Left renal pelvis (tissue), 4 donors: ENCODE results near the gene ZCCHC2. TPM values are rescaled to one million over a fixed set of nuclear protein-coding genes. Genes with fewer than 3 reads are reported as not detected.
A peak's percentile ranks its signal among the peaks of the same experiment; 100 is the strongest.

Source experiments
- DNase-seq, 4 donors: peaks; one replicate each; pipeline ENCODE4 v3.0.0-alpha.2; 2013; ENCODE audit warnings: low read depth in 4 of 4, low spot score in 3 of 4
- polyA plus RNA-seq, 4 donors: library from polyadenylated mRNA; unstranded; fragments of 120-200 nt; gene quantifications; one replicate each; pipeline ENCODE4 v1.2.1, GENCODE V29; 2013; ENCODE audit not compliant: insufficient read length in 4 of 4

Gene ZCCHC2
- 10 to 100 TPM; 10.1 to 18.6 (median 15.3) TPM for polyA plus RNA-seq

DNA sequence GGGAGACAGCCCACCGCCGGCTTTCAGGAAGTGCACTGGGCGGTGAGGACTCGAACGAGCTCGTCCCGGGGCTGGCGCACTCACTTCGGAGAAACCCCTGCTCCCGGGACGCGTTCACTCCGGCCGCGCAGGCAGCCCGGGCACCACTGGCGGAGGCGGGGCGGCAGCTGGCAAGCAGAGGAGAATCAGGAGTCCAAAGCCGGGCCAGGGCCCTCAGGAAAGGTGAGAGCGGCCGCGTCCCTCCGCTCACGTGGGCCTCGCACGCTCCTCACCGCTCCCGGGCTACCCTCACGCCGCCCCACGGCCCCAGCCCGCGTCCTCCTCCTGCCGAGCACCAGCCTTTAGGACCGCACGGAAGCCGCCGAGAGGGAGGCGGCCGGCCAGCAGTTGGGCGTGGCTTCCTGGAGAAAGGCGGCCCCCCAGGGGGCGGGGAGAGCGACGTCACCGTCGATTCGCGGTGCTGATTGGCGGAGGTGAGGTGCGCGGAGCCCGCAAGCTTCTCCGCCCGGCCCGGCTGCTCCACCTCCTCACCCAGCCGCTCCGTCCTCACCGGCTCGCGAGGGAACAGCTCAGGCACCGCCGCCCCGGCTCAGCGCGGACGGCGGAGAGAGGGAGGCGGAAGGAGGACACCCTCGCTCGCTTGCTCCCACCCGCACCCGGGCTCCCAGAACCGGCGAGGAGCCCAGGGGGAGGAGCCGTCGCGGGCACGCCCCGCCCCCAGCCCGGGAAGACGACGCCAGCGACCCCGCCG, at the start of gene ZCCHC2:
Gene ZCCHC2, plus strand, starts transcription at position 522 of the 751 bp plus-strand sequence. CDS start 400 bp downstream, outside the sequence.
- DNase-seq = peak; percentile 94 to 96 (median 95)

DNA sequence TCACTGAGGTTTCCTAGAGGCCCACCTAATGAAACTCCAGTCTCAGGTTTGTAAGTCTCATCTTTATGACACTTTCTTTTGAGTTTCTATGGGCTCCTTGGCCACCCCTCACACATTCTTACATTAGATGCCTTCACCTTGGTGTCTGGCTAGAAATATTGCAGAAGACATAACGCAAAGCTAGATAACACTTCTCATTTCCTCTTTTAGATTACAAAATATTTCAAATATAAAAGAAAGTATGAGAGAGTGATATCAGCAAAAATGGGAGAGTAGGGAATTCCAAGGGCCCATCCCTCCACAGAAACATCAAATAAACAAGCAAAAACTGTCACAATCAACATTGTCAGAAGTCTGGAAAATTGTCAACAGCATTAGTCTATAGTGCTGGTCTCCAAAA, 43.3 kb upstream of the ZCCHC2 start:
- DNase-seq = no peak

DNA sequence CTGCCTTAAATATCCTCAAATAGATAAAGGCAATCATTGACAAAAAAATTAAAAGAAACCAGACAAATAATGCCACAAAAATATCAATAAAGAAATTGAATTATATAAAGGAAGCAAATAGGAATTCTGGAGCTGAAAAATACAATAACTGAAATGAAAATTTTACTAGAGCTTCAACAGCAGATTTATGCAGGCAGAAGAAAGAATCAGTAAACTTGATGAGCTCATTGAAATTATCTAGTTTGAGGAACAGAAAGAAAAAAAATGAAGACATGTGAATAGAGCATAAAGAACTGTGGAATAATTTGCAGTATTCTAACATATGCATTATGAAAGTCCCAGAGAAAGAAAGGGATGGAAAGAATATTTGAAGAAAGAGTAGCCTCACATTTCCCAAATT, 41.9 kb upstream of the ZCCHC2 start:
- DNase-seq = no peak

DNA sequence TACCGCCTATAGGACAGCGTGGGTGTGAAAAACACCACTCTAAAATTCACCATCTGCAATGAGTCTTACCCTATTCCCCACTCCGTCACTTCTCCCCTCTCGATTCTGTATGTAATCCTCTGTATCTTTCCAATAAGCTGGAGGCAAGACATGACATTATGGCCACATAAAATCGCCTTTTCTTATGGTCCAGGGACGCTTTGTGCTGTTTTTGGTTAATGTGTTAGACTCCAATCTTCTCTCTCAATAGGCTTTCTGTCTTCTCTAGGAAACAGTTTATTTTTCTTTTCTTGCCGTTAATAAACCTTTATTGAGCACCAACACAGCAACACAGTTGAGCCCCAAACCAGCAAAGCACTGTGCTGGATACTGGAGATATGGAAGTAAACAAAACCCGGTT, 37.9 kb upstream of the ZCCHC2 start:
- no peak for DNase-seq

DNA sequence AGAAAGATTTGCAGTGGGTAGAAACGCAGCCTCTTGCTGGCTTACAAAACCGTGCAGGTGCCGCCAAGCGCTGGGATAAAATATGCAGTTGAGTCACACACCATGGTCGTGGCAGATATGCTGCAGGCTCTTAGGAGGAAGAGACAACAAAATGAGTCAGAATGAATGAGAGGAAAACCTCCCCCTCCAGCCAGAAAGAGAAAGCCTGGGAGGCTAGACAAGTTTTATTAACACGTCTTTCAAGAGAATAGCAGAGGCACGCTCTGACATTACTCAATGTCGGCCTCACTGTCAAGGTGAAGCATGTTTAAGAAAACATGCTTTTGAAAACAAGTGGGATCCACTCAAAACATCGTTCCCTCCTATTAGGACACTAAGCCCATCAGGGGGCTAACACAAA, 37.1 kb upstream of the ZCCHC2 start:
- DNase-seq = no peak

DNA sequence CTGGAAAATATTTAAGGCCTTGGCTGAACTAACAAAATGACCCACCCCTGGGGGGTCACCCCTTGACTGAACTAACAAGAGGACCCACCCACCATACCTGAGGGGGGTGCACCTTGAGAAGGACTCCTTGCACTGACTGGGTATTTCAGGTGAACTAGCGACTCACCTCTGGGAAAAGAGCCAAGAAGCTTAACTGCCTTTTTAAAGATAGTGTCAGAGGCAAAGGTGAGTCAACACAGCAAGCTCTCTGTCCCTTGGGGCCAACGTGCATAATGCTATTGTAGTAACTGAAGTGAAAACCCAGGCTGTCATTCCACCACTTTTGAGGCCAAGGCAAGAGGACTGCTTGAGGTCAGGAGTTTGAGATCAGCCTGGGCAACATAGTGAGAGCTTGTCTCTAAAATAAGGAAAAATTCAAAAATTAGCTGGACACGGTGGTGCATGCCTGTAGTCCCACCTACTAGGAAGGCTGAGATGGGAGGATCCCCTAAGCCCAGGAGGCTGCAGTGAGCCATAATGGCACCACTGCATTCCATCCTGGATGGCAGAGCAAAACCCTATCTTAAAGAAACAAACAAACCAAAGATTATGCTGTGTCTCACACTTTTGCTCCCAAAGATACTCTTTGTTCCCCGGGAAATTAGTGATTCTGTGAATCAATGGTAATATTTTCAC, 36.4 kb upstream of the ZCCHC2 start:
- no peak for DNase-seq

DNA sequence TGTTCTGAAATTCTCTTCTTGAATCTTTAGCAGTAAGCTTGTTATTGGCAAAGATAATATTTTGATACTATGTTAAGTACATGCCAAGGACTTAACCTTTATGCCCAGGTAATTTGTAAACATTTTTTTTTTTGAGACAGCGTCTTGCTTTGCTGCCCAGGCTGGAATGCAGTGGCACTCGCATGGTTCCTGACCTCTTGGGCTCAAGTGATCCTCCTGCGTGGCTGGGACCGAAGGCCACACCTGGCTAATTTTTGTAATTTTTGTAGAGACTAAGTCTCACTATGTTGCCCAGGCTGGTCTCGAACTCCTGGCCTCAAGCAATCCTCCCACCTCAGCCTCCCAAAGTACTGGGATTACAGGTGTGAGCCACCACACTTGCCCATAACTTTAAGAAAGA, 35.7 kb upstream of the ZCCHC2 start:
- no peak for DNase-seq

DNA sequence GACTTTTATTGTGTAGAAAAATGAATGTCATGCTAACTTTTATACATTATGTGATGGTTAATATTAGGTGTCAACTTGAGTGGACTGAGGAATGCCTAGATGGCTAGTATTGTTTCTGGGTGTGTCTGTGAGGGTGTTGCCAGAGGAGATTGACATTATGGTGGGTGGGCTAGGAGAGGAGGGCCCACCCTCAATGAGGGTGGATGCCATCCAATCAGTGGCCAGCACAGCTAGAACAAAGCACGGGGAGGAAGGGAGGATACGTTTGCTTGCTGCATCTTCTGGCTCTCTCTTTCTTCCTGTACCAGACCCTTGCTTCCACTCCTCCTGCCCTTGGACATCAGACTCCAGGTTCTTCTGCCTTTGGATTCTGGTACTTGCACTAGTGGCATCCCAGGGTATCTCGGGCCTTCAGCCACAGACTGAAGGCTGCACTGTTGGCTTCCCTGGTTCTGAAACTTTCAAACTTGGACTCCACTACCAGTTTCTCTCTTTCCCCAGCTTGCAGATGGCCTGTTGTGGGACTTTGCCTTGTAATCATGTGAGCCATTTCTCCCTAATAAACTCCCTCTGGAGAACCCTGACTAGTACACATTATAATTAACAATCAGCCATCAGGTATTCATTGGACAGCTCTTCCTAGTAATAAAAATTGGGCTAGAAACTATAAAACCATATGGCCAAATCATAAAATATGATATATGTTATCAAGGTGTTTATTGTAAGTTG, 31.7 kb upstream of the ZCCHC2 start:
- DNase-seq = no peak

DNA sequence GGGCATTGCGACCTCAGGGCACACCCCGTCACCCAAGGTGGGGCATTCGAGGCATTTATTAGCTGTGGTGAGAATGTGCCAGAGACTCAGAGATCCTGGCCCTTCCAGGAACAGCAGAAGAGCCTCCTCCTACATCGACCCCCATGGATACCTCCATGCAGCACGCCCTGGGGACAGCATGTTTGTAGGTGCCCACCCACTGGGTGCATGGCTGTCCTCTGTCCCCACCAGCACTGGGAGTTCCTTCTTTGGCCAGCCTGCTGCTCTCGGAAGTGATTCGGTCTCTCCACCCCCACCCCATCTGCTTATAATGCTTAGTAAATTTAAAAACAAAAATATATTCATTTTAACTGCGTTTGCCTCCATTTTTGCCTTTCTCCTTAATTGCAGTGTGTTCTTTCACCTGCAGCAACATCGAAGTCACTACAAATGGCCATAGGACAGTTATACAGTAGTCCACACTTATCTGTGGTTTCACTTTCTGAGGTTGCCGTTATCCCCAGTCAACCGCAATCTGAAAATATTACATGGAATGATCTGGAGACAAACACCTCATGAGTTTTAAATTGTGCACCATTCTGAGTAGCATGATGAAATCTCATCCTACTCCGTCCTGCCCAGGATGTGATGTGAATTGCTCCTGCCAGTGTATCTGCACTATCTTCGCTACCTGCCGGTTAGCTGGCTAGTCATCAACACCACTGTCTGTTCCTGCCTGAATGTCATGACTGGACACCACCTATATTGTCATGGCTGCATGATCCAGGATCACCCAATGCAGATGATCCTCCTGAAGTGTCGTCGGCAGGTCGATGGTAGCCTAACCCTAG, 29.6 kb upstream of the ZCCHC2 start:
- no peak for DNase-seq

DNA sequence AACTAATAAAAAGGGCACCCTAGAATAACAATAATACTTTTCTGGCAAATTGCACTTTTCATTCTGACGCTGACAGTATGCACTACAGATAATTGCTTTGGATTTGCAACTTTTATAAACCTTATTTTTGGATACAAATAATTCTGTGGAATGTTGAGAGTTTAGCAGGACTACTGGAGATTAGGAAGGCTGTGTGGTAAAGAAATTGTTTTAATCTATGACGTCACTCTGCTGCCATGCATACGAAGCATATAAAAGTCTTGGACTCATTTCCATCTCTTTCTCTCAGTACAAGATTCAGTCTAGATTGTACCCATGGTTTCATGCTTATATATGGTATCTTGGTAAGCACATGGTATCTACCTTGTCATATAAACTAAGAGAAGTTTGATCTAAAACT, 28.1 kb upstream of the ZCCHC2 start:
- no peak for DNase-seq

DNA sequence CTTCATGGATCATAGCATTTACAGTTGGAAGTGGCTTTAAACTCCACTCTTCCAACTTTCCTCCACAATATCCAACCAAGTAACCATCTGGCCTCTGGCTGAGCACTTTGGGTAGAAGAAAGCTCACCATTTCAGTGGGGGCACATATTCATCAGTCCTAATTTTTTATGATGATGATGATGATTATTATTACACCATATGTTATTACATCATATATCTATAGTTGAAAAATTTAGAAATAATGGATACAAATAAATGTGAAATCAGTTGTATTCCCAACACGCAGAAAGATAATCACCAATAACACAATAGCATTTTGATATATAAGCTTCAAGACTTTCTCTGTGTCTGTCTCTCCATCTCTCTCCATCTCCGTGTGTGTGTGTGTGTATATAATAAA, 26.6 kb upstream of the ZCCHC2 start:
- no peak for DNase-seq

DNA sequence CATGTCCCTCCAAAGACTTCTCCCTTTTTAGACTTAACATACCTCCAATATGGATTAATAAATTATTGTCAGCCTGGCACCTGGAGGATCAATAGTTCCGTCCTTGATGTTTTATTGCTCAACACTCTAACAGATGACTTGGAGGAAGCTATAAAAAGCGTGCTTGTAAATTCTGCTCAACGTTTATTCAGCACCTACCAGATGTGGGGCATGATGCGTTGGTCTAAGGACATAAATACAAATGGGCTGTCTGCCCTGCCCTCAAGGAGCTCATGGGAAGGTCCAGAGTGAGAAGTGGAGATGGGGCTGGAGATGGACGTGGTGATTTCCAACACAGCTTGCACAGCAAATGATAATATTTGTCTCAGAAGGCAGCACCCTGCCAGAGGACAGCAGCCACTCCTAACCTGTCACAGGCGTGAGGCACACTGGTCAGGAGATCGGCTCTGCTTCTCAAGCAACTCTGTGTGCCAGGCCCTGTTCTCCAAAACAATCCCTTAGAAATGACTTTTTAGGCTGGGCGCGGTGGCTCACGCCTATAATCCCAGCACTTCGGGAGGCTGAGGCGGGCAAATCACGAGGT, 25.5 kb upstream of the ZCCHC2 start:
- no peak for DNase-seq

DNA sequence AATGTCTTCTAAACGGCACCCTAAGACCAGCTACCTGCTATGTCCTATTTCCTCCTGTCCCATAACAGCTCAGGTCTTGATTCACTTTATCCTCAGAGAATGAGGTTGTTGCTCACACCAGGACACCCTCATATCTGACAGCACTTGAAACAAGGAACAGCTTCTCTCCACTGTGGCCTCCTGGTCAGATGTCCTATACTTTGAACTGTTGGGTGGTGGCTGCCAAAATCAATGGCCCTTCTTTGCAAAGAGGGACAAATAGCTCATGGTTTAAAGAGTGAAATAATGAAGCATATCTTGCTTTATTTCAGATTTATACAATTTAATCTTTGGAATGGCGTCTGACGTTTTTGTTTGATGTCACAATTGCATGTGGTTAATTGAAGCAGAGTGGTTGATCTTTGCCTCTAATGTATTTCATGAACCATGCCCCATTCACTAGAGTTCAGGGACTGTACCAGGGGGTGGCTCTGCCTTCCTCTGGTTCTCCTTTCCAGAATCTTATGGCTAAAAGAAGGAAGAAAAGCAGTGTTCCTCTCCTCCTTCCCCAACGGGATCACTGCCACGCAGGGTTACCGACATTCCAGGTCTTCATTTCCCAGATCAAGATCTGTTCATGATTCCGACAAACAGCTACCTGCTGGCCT, 24.1 kb upstream of the ZCCHC2 start:
- DNase-seq = no peak

DNA sequence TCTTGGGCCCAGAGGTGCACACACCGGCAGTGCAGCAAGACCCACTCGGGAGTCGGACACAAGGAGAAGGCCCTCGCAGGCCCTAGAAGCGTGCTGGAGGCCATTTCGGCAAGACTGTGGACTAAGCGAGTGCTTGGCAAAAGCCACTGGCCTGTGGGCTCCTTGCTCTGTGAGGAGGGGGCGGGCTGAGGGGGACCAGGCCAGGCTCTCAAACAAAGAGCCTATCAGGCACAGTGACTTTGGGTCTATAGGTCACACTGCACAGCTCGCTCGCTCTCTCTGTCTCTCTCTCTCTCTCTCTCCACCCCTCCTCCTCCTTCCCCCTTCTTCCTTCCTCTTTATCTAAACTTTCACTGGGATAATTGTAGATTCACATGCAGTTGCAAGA, 23.6 kb upstream of the ZCCHC2 start:
- DNase-seq = no peak

DNA sequence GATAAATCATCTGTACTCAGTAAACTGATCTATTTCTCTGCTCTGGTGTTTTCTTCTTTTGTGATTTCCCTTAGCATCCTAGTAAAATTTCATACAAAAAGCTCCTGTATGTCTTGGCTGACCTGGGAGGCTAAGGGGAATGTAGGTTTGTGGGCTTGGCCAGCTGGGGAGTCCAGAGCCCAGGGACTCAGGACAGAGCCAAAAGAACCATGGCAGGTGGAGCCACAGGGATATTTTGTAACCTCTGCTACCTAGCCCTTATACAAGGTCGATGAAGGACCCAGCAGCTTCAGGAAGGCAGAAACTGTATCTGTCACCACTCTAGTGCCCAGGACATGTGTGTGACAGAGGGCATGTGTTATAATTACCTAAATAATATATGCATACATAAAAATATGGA, 22.7 kb upstream of the ZCCHC2 start:
- no peak for DNase-seq

DNA sequence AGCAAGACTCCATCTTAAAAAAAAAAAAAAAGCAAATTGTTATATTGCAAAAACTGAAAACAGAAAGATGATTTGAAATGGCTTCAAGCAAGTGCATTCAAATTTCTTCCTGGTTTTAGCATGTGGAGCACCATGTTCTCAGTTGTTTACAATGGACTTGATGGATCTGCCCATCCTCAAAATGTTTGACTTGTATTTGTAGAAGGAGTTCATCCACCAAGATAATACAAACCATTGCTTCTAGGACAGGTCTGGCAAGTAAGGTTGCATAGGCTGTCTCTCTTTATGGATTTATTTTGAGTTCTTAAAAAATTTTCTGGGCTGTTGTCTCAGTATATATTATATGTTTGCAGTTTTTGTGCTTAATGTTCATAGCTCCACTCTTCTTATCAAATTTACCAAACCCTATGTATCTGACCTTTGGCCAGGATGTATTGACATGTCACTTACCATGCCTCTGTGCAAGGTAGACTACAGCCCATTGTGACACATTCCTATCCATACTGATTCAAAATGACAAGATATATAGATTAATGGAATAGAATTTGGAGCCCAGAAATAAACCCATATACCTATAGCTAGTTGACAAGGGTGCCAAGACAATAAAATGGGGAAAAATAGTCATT, 21.7 kb upstream of the ZCCHC2 start:
- no peak for DNase-seq

DNA sequence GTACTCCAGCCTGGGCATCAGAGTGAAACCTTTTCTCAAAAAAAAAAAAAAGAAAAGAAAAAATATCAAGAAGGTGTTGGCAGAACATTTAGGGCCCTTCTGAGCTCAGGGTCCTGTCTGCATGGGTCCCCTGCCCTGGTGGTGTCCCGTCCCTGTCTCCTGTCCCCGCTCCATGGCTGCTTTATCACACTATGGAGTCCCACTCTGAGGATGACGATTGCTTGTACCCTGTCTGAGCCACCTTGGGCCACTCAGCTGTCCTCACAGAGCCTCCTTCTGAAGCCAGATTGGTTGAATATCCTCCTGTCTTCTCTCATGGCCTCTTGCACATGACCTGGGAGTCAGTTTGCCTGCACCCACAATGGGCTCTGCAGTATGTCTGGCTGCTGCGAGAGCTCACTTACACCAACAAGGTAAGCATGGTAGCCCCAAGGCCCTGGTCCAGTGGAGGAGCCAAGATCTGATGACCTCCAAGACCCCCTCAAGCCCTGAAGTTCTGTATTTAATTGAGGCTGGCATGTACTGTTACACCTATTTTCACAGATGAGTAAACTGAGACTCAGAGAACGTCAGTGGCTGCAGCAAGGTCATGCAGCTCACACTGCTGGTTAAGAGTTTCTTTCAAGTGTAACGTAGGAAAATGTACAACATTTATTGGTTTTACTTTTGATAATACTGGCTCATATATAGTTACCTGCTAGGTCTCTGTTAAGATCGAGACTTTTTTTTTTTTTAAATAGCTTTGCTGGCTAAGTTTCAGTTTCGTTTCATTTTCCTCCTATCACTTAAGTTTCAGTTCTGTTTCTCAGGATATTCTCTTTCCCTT, 16.9 kb upstream of the ZCCHC2 start:
- no peak for DNase-seq

DNA sequence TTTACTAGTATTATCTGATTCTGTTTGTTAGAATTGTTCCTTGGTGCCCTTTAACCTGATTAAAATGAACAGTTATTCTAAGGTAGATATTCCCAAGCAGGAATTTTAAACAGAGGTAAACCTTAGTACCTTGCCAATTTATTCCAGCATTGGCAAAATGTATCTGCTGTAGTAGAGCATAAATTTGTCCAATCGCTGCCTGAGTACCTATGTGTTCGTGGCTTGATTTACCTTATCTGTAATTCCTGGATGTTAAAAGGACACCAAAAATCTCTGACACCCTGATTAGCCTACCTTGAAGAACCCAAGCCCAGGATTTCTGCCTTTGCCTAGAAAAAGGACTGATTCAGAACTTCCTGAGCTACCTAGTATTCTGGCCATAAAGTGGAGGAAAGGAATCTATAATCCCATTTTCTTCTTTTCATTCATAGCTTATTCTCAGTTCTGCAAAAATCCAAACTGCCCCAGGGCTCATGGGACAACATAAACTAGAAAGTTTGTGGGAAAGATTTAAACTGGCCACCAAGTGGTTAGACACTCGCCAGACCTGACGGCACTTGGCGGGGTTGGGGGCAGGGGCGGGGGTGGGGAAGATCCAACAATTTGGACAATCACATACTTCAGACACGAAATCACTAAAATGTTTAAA, 16.2 kb upstream of the ZCCHC2 start:
- DNase-seq = no peak
